ENCODE measurements around the gene LRP1.

The LRP1 gene

DNA sequence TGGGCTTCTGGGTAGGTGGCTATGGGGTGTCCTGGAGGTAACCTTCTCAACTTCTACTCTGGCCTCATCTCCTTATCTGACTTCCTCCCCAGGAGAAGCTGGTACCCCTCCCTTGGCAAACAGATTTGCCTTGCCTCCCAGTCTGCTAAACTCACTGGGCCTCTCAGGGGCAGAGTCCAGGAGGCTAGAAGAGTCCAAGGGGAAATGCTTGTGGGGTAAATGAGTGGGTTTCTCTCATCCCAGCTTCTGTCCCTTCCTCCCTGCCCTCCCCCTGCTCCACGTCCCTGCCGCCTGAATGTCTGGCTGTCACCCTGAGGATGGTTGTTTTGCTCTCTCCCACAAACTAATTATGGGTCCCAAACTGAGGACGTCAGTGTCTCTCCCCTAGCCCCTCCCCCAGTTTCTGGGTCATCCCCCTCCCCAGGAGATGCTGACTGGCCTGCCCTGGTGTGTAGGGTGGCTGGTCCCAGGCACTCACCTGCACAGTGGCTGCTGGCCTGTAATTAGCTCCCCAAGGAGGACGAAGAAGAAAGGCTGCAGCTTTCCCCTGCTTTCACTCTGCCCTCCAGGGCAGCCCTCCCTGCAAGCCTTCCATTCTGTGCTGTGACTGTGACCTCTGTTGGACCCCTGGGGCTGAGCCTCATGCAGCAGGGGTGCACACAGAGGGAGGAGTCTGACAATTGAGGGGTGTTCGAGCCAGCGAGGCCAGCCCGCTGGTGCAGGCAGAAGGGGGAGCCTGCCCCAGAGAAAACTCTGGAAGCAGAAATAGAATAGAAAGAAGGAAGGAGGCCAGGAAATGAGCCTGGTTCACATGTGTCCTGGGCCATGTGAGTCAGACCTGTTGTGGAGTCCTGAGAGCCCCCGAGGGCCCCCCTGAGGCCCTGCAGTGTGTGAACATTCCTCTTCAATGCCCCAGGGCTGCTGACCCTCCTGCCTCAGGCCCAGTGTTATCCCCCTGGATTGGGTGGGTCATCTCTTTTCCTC is 19.0 kb downstream of the LRP1 start, which contains the start of gene LRP1-AS:
Gene LRP1-AS, minus strand, starts transcription at position 659 of the 984 bp plus-strand sequence.
- peaks cover 9 to 94% (median 37%) of the 10 kb centered on the region in 11 experiments; a peak in 19 of 22 replicates for H3K36me3 ChIP-seq
- TF ChIP-seq Cebpa-rat (IDR thresholded peaks at IDR 0.05) = no peak
- no peaks in the 10 kb centered on the region for H3K9me3 ChIP-seq (replicated peaks in 1 of 11)
- peak within 1 kb of the TSS; percentile 34 to 91 (median 85); a peak in 20 of 22 replicates for H3K27ac ChIP-seq
- H3K4me3 ChIP-seq = peak within 1 kb of the TSS in 6 of 10 experiments; percentile 30 to 63 (median 44); a peak in 10 of 20 replicates
- peak within 1 kb of the TSS; percentile 69 to 99 (median 96) for H3K4me2 ChIP-seq
- H3K27me3 ChIP-seq = no peaks in the 10 kb centered on the region
- peaks cover 51 to 100% (median 92%) of the 10 kb centered on the region in 10 experiments for H3K4me1 ChIP-seq
- H3K9ac ChIP-seq = peak within 1 kb of the TSS; percentile 23 to 80 (median 76); a peak in 21 of 22 replicates
- H4K20me1 ChIP-seq = peaks cover 0 to 52% (median 0%) of the 10 kb centered on the region in 11 experiments; a peak in 6 of 22 replicates

DNA sequence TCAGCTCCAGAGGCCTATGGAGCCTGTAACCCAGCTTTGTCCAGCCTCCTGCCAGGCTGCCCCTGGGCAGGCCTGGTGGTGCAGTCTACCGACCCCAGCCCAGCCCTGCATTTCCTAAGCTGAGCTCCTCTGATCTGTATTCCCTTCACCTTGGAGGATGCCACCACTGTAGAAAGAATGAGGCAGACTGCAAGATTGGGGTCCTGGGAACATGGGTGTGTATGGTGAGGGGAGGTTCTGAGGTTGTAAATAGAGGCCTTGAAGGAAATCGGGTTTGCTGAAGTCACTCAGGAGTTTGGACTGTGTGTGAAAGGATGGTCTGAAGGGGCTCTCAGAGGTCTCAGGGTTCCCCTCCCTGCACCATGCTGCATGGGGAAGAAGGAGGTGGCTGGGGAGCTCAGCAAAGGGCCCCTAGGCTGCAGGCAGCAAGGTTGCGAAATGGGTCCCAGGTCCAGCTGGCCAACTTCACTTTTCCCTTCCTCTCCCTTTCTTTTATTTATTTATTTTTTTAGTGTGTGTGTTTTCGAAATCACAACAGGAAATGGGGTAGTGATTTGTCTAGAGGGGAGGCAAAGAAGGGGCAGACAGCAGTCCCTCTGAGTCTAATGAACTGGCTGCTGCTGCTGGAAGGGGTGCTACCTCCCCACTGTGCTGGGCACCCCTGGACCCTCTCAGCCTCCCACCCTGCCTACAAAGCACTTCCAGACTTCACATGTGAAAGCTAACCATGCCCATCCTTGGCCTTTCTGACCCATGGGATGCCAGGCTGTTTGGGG is 20.4 kb downstream of the LRP1 start:
- H3K4me3 ChIP-seq = peak overlapping the region in 7 of 10 experiments; percentile 29 to 63 (median 44); a peak in 12 of 20 replicates

DNA sequence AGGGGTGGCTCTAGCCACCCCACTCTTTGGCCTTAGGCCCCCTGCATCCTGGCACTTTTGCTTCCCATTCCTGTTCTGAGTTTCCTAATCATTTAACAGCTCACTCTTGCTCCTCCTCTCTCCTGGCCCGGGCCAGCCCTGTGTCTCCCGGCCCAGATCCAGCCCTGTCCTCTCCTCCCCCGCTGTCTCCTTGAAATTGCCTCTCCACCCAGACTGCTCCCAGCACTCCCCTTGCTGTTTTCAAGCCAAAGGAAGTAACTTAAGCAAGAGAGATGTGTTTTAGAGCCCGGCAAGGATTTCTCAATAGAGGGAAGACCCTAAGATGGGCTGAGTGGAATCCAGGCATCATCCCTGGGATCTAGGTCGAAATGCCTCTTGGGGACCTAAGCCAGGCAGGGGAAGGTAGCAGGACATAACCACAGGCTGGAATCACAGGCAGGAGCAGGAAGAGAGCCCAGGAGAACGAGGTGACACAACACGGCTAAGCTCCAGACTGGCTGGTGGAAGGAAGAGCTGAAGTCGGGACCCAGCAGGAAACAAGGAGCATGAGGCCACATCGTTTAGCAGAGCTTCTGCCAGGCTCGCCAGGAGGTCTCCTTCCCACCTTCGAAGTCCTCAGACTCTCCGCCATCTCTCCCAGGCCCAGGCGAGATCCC is 21.1 kb downstream of the LRP1 start:
- peaks cover 0 to 31% (median 0%) of the 10 kb centered on the region in 11 experiments; a peak in 5 of 22 replicates for H4K20me1 ChIP-seq
- peaks cover 9 to 90% (median 28%) of the 10 kb centered on the region in 11 experiments; a peak in 19 of 22 replicates for H3K36me3 ChIP-seq
- peak overlapping the region; percentile 58 to 91 (median 85) for H3K27ac ChIP-seq
- H3K4me2 ChIP-seq = peak overlapping the region; percentile 25 to 99 (median 96); a peak in 21 of 22 replicates
- H3K9ac ChIP-seq = peak overlapping the region; percentile 33 to 80 (median 76); a peak in 21 of 22 replicates
- TF ChIP-seq Cebpa-rat (IDR thresholded peaks at IDR 0.05) = no peak
- peaks cover 40 to 100% (median 96%) of the 10 kb centered on the region in 10 experiments for H3K4me1 ChIP-seq
- no peaks in the 10 kb centered on the region for H3K27me3 ChIP-seq
- H3K4me3 ChIP-seq = peak overlapping the region in 7 of 10 experiments; percentile 29 to 63 (median 44); a peak in 13 of 20 replicates
- no peaks in the 10 kb centered on the region for H3K9me3 ChIP-seq (replicated peaks in 1 of 11)

More for the DNA sequence above, 20.4 kb downstream of the LRP1 start:
- no peaks in the 10 kb centered on the region for H3K9me3 ChIP-seq (replicated peaks in 1 of 11)
- H3K27ac ChIP-seq = peak overlapping the region; percentile 58 to 91 (median 85)
- peaks cover 9 to 90% (median 31%) of the 10 kb centered on the region in 11 experiments; a peak in 19 of 22 replicates for H3K36me3 ChIP-seq
- peak overlapping the region; percentile 33 to 80 (median 76); a peak in 21 of 22 replicates for H3K9ac ChIP-seq
- peak; percentile 48 to 94 (median 91); a peak in 20 of 22 replicates for TF ChIP-seq Cebpa-rat (IDR thresholded peaks at IDR 0.05)
- H3K4me1 ChIP-seq = peaks cover 40 to 100% (median 92%) of the 10 kb centered on the region in 10 experiments
- H3K27me3 ChIP-seq = no peaks in the 10 kb centered on the region
- H3K4me2 ChIP-seq = peak overlapping the region; percentile 69 to 99 (median 96); a peak in 21 of 22 replicates
- peaks cover 0 to 38% (median 0%) of the 10 kb centered on the region in 11 experiments; a peak in 5 of 22 replicates for H4K20me1 ChIP-seq

DNA sequence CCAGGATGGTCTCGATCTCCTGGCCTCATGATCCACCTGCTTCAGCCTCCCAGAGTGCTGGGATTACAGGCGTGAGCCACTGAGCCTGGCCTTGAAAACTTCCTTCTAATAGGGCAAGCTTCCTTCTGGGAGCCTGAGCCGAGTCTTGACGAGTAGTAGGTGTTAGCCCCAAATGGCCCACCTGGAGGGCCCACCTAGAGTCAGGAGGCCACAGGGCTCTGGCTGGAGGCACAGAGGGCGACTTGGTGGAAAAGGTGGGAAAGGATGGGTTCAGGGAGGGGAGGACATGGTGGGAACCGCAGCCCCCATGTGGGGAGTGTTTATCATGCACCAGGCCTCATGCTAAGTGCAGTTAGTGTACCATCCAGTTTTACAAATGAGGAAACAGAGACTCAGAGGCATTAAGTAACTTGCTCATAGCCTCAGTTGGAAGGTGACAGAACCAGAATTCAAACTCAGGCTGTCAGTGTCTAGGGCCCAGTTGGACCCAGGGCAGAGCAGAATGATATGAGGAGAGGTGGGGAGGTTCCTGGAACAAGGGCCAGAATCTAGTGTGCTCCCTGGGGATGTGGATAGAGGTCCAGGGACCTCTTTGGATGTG is 22.2 kb downstream of the LRP1 start:
- no peaks in the 10 kb centered on the region for H3K9me3 ChIP-seq (replicated peaks in 1 of 11)
- no peak for TF ChIP-seq Cebpa-rat (IDR thresholded peaks at IDR 0.05)
- H3K9ac ChIP-seq = peak overlapping the region in 3 of 11 experiments; percentile 13 to 35 (median 19); a peak in 4 of 22 replicates
- peak overlapping the region in 2 of 10 experiments; percentile 4 to 5; a peak in 2 of 20 replicates for H3K4me3 ChIP-seq
- H3K27me3 ChIP-seq = no peaks in the 10 kb centered on the region
- H4K20me1 ChIP-seq = peaks cover 0 to 20% (median 0%) of the 10 kb centered on the region in 11 experiments; a peak in 3 of 22 replicates
- peaks cover 46 to 100% (median 100%) of the 10 kb centered on the region in 10 experiments for H3K4me1 ChIP-seq
- H3K4me2 ChIP-seq = peak overlapping the region in 9 of 11 experiments; percentile 90 to 99 (median 96); a peak in 17 of 22 replicates
- H3K36me3 ChIP-seq = peaks cover 1 to 90% (median 17%) of the 10 kb centered on the region in 11 experiments; a peak in 19 of 22 replicates
- peak overlapping the region in 9 of 11 experiments; percentile 78 to 91 (median 86); a peak in 17 of 22 replicates for H3K27ac ChIP-seq

DNA sequence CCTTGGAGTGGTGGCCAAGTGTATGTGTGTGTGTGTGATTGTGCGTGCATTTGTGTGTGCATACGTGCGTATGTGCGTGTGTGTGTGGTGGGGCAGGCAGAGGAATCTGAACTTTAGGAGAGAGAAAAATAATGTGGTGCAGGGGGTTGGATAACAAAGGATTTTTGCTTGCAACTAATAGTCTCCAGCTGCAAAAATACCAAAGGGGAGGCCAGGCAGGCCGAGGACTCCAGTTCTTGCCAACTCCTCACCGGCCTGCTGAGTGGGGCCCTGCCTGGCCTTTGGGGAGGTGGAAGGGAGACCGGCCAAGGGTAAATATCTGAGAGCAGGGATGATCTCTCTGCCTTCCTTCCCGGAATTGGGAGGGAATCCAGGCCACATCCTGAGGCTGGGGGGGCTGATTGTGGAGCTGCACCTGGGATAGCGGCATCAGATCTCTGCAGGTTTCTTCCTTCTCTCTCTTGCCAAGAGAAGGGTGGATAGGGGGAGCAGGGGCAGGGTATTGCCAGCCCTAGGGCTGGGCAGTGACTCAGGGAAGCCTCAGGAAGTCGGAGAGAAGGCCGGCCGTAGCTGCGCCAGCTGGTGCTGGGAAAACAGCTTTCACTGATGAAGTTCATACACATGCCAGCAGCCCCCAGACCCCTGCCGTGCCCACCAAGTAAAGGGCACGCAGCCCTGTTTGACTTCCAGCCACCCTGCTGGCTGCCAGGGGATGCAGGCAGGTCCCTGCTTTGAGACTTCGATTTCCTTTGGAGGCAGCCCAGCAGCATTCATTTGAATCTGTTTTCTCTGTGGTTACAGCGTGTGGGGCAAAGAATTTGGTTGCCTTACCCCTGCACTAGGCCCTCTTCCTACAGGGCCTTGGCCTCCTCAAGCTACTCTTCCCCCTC is 23.7 kb downstream of the LRP1 start:
- Histone ChIP-seq H4K20me1 (peaks cover 0 to 6% (median 0%) of the 10 kb centered on the region in 11 experiments; a peak in 2 of 22 replicates), H3K27me3 (no peaks in the 10 kb centered on the region), H3K4me3 (peak overlapping the region in 2 of 10 experiments; percentile 3 to 6; a peak in 2 of 20 replicates), H3K27ac (peak overlapping the region in 9 of 11 experiments; percentile 34 to 91 (median 82); a peak in 18 of 22 replicates), H3K4me2 (peak overlapping the region in 8 of 11 experiments; percentile 12 to 98 (median 96); a peak in 15 of 22 replicates), H3K9ac (peak overlapping the region in 5 of 11 experiments; percentile 32 to 61 (median 45); a peak in 9 of 22 replicates), H3K9me3 (replicated peaks in 1 of 11) (no peaks in the 10 kb centered on the region), H3K4me1 (peaks cover 42 to 100% (median 100%) of the 10 kb centered on the region in 10 experiments), H3K36me3 (peaks cover 0 to 91% (median 9%) of the 10 kb centered on the region in 11 experiments; a peak in 13 of 22 replicates)
- no peak for TF ChIP-seq Cebpa-rat (IDR thresholded peaks at IDR 0.05)

DNA sequence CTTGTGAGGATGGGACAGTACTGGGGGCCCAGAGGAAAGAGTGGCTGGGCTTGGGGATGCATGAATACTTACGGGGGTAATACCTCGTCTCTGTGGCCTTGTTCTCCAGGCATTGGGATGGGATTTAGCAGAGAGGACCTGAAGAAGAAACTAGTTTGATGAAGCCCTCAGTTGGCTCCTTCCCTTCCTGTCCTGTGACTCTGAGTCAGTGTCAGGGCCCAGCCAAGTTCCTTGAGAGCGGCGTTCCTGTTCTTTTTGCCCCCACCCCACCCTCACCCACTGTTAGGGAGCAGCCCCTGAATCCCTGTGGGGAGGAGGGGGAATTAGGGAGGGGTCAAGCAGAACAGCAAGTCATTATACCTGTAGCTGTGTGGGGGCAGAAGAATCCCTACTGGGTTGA is 24.4 kb downstream of the LRP1 start:
- no peaks in the 10 kb centered on the region for H3K9me3 ChIP-seq (replicated peaks in 1 of 11)
- H3K36me3 ChIP-seq = peaks cover 0 to 96% (median 9%) of the 10 kb centered on the region in 11 experiments; a peak in 13 of 22 replicates
- peak overlapping the region in 9 of 11 experiments; percentile 34 to 91 (median 82); a peak in 18 of 22 replicates for H3K27ac ChIP-seq
- H4K20me1 ChIP-seq = peaks cover 0 to under 1% (median 0%) of the 10 kb centered on the region in 11 experiments; a peak in 1 of 22 replicates
- no peak for TF ChIP-seq Cebpa-rat (IDR thresholded peaks at IDR 0.05)
- H3K4me2 ChIP-seq = peak overlapping the region in 8 of 11 experiments; percentile 12 to 98 (median 96); a peak in 15 of 22 replicates
- peak overlapping the region in 4 of 11 experiments; percentile 40 to 61 (median 49); a peak in 6 of 22 replicates for H3K9ac ChIP-seq
- no peak overlapping the region; a peak in 1 of 20 replicates for H3K4me3 ChIP-seq
- H3K4me1 ChIP-seq = peaks cover 42 to 100% (median 100%) of the 10 kb centered on the region in 10 experiments
- no peaks in the 10 kb centered on the region for H3K27me3 ChIP-seq

All from BLaER1 treated with 17β-estradiol and CSF1 and Interleukin-3, amounts not matched to agents 10 nM and 100 nM (cell line).